GM18951 (cell line): Measurements from ENCODE around the gene SH2D5.

ENCODE experiments used
- POLR2A ChIP-seq: IDR thresholded peaks from 4 replicates; pipeline ENCODE4 v1.6.1; 2011; ENCODE audit warnings: mild to moderate bottlenecking; ENCODE audit not compliant: insufficient read length, insufficient read depth; ENCODE audit errors: extremely low read depth
- in situ Hi-C: fragments of 300-500 bp; cut with MboI; formaldehyde crosslinking; loops from one replicate; pipeline ENCODE4 v1.12.0; 2022; ENCODE audit warnings: low sequenced_read_pairs, mixed read lengths, inconsistent platforms; ENCODE audit not compliant: unreplicated experiment

Gene SH2D5

DNA sequence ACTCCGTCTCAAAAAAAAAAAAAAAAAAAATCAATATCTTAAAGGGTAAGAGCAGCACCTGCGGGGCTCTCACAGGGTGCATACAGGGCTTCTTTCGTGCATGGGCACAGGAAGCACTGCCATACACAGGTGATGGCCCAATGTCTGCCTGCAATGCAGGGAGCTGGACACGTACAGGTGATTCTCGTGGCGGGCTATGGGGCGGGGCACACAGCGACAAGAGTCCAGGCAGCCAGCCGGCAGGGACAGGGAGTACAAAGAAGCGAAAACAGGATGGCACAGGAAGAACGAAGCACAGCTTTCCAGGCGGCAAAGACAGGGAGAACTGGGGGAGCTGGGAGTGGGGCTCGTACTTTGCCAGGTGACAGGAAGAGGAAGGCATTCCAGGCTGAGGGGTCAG is 16.3 kb downstream of the SH2D5 start:
- in situ Hi-C loops, result no loop called here

DNA sequence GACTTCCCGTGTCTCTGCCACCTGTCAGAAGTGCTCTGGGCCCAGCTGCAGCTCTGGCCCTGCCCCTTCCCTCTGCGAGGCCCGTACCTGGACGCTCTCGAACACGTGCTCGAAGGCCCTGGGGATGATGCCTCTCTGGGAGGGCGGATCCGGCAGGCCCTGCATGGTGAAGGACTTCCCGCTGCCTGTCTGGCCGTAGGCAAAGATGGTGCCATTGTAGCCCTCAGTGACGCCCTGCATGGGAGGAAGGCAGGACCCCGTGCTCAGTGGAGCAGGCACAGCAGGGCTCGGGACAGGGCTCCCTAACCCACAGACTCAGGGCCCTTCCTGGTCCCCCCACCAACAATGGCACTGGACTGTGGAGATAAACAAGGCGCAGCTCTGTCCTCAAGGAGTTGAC is 17.1 kb downstream of the SH2D5 start:
- in situ Hi-C loops, result no loop called here

More for the DNA sequence above, 16.3 kb downstream of the SH2D5 start:
- no peak for TF ChIP-seq POLR2A

DNA sequence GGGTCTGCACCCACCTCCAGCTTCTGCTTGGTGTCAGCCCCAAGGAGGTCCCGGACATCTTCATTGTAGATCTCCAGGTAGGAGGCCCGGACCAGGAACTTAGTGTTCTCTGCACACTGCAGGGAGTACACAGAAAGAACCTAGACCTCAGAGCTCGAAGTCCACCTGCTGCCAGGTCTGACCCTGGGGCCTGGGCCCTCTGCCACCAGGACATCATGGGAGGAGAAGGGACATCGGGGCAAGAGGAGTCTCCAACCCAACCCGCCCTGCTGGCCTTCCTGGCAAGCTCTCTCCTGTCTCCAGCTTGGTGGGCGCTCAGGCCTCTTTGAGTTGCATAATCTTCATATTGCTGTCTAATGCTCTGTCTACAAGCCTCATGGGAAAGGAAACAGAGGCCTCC is 19.1 kb downstream of the SH2D5 start:
- no peak for TF ChIP-seq POLR2A
- in situ Hi-C loops, result no loop called here

More for the DNA sequence above, 17.1 kb downstream of the SH2D5 start:
- TF ChIP-seq POLR2A, result no peak

DNA sequence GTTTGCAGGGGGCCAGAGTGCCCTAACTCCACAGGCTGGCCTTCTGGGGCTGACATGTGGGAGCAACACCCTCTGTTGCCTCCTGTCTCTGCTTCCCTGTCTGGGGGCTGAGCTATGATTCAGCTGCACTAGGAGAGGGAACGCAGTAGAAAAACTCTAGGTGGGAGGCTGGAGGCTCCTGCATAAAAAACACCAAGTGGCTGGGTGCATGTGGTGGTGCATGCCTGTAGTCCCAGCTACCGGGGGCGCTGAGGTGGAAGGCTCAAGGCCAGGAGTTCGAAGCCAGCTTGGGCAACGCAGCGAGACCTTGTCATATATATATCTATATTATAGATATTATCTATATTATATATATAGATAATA is 20.3 kb downstream of the SH2D5 start:
- in situ Hi-C loops, result no loop called here
- TF ChIP-seq POLR2A, result no peak

DNA sequence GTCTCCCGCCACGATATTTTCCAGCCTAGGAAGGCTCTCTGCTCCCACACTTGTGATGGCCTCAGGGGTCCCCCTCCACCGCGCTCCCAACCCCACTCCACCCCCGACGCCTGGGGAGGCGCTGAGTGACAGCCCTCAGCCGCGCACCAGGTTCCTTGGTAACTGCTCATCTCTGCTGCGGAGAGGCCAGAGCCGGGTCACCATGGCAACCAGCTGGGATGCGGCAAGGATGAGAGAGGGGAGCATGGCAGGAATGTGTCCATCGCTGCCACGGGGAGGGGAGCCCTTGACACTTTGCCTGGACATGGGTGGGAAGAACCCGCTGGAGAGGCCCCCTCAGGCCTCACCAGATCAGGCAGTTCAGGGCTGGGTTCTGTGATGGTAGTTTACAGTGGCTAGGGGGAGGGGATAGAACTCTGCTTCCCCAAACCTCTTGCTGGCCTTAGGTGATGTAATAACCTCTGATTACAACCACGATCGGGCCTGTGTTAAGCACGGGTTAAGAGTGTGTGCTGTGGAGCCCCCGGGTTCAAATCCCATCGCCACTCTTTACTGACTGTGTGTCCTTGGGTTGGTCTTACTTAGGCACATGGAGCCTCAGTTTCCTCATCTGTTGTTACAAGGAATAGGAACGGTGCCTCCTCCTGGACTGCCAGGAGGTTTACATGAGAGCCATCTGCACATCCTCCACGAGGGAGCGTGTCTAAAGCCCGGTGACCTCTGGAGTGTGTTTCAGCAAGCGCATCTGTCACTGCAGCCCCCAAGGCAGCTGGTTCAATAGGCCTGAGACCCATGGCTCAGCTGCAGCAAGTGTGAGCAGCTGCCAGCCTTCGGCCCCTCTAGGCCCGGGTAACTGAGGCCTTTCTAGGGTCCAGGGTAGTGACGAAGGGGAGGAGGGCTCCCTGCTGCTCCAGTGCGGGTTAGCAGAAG is 21.0 kb downstream of the SH2D5 start:
- no peak for TF ChIP-seq POLR2A
- in situ Hi-C loops, result no loop called here

DNA sequence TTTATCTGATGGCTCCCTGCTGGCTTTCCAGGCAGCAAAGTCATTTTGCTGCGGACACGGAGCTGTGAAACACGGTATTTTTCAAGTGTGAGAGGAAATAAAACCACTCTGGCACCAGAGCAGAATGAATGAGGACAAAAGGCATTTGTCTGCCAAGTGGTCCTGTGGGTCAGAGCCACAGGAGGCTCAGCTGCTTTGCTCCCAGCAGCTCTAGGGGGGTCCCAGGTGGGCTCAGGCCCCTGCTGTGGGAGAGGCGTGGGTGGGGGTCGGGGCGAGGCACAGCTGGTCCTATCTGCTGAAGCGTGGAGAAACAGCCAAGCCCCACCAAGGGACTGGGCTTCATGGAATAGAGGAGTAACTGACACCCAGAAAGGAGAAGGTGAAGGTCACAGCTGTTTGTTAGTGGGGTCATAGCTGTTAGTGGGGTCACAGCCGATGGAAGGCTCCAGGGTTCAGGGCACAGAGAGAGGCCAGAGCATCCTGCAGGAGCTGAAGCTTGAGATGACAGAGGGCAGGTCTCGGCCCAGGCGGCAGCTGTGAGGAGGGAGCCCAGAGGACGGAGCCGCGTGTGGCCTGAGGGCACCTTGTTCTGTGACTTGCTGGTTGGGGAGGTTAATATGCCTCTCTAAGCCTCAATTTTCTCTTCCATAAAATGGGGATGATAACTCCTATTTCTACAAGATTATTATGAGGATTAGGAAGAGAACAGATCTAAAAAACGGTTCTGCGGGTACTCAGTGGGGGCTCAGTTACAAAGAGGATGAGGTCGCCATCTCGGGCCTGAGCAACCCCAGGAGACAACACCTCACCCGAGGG is 21.8 kb downstream of the SH2D5 start:
- no peak for TF ChIP-seq POLR2A
- in situ Hi-C loops, result no loop called here

DNA sequence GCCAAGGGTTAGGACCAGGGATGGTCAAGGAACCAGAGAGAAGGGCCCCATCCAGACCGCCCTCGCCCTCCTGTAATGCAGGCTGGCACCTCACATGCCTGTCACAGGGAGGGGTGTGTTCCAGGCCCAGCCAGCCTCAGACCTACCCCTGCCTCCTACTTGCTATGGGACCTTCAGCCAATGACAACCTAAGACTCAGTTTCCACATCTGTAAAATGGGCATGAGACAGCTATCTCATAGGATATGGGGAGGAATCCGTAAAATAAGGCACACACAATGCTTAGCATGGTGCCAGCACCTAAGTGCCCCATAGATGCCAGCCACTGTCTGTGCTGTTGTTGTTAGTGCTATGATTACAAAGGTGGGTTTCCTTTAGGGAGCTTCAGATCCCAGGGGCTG is 22.6 kb downstream of the SH2D5 start:
- in situ Hi-C loops, result no loop called here
- no peak for TF ChIP-seq POLR2A

DNA sequence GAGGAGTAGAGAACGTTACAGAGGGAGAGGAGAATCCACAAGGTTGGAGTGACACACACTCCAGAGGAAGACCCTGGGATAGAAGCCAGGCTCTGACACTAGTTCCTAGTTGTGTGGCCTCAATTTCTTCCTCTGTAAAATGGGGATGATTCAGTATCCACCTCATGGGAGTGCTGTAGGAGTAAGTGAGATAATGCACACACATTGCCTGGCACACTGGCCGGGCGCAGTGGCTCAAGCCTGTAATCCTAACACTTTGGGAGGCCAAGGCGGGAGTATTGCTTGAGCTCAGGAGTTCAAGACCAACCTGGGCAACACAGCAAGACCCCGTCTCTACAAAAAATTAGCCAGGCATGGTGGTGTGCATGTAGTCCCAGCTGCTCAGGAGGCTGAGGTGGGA is 23.6 kb downstream of the SH2D5 start:
- TF ChIP-seq POLR2A, result no peak
- in situ Hi-C loops, result no loop called here

DNA sequence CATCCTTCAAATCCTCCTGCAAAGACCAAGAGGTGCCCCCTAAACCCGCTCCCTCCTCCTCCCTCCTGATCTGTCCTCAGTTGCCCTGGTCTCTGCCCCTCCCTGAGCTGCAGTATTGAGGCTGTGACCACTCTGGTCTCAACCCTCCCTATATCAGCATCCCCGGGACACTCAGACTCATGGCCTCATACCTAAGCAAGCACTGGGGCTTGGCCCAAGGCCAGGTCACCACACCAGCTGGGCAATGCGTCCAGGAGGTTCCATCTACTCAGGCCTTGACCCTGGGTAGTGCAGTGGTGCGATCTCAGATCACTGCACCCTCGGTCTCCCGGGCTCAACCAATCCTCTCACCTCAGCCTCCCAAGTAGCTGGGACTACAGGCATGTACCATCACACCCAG is 24.4 kb downstream of the SH2D5 start:
- no peak for TF ChIP-seq POLR2A
- in situ Hi-C loops, result no loop called here

DNA sequence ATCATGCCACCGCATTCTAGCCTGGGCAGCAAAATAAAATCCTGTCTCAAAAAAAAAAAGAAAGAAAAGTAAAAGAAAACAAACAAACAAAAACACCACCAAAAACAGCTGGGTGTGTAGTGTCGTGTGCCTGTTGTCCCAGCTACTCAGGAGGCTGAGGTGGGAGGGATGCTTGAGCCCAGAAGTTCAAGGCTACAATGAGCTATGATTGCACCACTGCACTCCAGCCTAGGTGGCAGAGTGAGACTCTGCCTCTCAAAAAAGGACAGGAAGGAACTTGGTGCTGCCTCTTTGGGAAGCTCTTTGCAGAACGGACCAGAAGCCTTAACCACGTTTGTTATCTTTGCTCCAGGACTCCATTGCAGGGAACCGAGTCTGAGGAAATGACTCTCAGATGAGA is 25.7 kb downstream of the SH2D5 start:
- TF ChIP-seq POLR2A, result no peak
- in situ Hi-C loops, result no loop called here

DNA sequence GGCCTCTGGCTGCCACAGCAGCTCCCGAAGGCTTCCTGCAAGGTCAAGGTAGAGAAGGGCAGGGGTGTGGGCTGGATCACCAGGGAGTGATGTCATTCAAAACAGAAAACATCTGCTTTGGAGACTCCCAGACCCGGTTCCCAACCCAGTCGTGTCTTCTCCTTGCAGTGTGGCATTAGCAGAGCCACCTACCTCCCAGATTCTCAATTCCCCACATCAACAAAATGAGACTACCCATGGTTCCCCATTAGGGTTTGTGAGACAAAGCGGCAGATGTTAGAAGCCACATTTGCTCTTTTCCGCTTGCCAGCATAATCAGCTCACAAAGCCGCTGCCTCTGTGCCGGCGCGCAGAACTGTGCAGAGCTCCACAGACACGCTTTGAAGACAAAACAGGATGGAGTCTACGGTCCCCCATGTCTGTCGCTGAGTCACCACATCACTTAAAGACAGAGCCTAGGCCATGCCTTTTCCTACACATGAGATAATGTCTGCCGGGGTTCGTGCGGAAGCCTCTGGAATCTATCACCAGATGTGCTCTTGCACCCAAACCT is 27.2 kb downstream of the SH2D5 start:
- TF ChIP-seq POLR2A, result no peak
- in situ Hi-C loops, result no loop called here

DNA sequence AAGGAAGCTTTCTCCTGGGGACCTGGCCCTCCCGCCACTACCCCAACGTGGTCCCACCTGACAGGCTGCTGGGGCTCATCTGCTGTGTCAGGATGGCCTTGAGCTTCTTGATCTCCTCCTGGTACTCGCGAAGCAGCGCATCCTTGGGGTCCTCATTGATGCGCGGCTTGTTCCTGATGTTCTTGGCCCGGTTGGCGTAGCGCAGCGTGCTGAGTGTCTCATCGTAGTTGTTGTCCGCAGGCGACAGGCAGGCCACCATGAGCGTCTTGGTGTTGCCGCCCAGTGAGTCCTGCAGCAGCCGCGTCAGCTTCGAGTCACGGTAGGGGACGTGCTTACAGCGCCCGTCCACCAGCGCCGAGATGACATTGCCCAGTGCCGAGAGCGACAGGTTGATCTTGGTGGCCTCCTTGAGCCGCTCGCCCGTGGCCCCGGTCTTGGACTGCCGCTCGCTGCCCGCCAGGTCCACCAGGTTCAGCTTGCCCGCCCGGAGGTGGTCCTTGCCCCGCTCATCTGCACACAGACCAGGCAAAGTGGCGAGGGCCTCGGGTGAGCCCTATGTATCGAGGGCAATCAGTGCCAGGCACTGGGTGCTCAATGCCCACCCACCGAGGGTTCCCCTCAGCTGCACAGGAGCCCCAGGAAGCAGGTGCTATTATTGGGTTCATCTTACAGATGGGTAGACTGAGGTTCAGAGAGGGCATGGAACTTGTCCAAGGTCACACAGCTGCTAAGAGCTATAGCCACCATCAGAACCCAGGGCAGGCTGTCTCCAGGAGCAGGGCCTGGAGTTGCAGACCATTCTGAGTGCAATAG is 27.9 kb downstream of the SH2D5 start:
- in situ Hi-C loops, result loop anchor here (5.0 kb wide), 1 partner anchor 488 kb away; no protein-coding TSS in a partner anchor

DNA sequence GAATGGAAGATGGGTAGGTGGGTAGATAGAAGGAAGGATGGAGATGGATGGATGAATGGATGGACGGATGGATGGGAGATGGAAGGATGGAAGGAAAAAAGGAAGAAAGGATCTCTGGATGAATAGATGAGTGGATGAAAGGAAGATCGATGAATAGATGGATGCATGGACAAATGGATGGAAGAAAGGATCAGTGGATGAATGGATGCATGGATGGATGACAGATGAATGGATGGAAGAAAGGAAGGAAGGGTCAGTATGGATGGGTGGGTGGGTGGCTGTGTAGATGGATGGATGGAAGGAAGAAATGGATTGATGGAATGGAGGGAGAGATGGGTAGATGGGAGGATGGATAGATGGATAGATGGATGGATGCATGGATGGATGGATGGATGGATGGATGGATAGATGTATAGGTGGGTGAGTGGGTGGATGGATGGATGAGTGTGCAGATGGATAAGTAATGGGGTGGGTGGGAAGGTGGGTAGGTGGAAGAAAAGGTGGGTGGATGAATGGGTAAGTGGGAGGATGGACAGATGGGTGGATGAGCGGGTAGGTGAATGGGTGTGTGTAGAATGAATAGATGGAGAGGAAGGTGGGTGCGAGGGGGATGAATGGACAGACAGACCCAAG is 29.3 kb downstream of the SH2D5 start:
- no peak for TF ChIP-seq POLR2A
- in situ Hi-C loops, result loop anchor here (5.0 kb wide), 1 partner anchor 489 kb away; no protein-coding TSS in a partner anchor

More for the DNA sequence above, 27.9 kb downstream of the SH2D5 start:
- TF ChIP-seq POLR2A, result no peak
